HG03342 (cell line): Measurements from ENCODE around the gene SFR1.
A peak's percentile ranks its signal among the peaks of the same experiment; 100 is the strongest.

Source experiments
- ATAC-seq: cut with Tn5 transposase; IDR thresholded peaks from one replicate; pipeline ENCODE4 v1.9.1; 2021; ENCODE audit warnings: mild to moderate bottlenecking, moderate library complexity; ENCODE audit not compliant: unreplicated experiment

SFR1 gene

GRCh38 chr10:104104418-104104817 lies 17.6 kb upstream of the SFR1 start:
- no peak for ATAC-seq

- no peak for ATAC-seq
These were observed 17.0 kb upstream of the SFR1 start for GRCh38 chr10:104104926-104105325.

- peak; percentile 95 for ATAC-seq
These were observed 11.9 kb upstream of the SFR1 start for GRCh38 chr10:104109908-104110662.

GRCh38 chr10:104113376-104113956 lies 8.5 kb upstream of the SFR1 start:
- no peak for ATAC-seq

DNA sequence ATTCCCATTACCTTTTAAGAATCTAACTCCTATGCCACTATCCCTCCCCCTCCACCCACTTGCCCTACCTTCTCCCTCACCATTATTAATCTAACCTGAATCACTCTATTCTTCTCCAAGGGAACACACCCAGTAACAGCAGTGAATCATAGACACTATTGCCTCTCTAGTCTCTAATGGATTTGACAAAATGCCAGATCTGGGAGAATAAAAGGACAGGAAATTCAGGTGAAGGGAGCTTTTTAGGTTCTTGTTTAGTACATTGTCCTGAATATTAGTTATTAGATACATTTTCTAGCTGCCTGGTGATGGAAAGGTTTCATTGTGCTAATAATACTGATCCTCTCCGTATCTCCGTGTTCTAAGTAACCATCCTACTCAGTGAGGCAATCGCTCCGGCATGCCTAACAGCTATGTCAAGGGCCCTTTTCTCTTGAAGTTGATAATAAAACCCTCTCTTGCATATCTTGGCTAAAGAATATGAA lies 4.1 kb upstream of the SFR1 start:
- ATAC-seq = no peak

DNA sequence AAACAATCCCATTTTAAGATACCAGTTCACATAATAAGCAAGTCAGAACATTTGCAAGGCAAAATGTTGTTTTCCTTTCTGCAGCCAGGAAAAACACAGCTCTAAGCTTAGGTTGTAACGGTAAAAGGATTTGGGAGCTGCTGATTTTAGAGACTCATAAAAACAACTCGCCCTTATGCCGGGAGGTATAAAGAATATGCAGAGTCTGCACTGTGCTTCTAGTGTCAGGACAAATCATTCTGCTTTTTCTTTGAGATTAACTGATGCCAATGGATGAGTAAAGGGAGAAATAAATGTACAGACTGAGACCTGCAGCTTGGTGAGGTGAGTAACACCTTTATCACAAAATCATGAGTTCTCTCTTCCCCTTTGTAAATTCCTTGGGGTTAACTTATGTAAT lies 2.0 kb upstream of the SFR1 start:
- ATAC-seq = no peak

DNA sequence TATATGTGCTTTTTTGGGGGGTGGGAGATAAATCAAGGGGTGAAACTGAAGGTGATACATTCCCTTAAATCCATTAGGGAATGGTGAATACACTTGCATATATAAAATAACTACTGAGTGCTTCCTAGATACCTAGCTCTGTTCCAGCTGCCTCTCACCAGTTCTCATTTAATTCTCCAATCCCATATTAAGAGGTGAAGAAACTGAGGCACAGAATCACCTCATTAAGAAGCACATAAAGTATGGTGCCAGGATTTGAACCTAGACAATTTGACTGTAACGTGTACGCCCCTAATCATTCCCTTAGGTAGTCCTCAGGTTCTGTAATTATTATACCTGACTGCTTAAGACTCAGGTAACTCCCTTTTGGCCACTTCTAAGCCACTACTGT lies 1.5 kb upstream of the SFR1 start:
- no peak for ATAC-seq

DNA sequence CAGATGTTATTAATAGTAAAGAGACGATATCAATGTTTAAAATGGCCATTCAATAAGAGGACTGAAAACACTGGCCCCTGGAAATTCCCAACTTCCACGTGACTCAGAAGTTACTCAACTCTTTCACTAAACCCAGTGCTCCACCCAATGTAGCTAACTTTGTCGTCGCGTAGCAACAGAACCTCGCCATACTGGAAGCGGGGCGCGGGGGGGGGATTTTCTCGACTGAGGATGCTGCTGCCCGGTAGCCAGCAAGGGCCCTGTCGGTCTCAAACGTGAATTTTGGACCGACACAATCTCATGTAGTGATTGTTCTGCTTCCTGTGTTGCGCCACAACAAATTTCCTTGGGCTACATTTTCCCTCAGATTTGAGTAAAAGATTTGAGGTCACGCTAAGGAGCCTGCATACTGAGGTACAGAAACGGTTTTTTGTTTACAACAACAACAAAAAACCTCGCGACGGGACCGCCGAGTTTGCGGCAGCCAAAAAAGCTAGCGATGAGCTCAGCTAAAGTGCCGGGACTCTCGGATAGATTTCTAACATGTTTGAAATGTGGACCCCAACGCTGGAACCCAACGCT lies 977 bp upstream of the SFR1 start:
- ATAC-seq = peak; percentile 49

GRCh38 chr10:104122225-104123107 lies 495 bp downstream of the SFR1 start:
- ATAC-seq = no peak

- no peak for ATAC-seq
These were observed 1.4 kb downstream of the SFR1 start for GRCh38 chr10:104123397-104123796.

GRCh38 chr10:104127411-104127810 lies 5.4 kb downstream of the SFR1 start:
- no peak for ATAC-seq

GRCh38 chr10:104128214-104128613 lies 6.2 kb downstream of the SFR1 start:
- ATAC-seq = no peak

GRCh38 chr10:104130041-104130440 lies 8.1 kb downstream of the SFR1 start:
- no peak for ATAC-seq

GRCh38 chr10:104138131-104138530 lies 16.2 kb downstream of the SFR1 start:
- no peak for ATAC-seq

- no peak for ATAC-seq
These were observed 17.2 kb downstream of the SFR1 start for GRCh38 chr10:104139221-104139620.

GRCh38 chr10:104142081-104142480 lies 20.1 kb downstream of the SFR1 start:
- ATAC-seq = no peak

DNA sequence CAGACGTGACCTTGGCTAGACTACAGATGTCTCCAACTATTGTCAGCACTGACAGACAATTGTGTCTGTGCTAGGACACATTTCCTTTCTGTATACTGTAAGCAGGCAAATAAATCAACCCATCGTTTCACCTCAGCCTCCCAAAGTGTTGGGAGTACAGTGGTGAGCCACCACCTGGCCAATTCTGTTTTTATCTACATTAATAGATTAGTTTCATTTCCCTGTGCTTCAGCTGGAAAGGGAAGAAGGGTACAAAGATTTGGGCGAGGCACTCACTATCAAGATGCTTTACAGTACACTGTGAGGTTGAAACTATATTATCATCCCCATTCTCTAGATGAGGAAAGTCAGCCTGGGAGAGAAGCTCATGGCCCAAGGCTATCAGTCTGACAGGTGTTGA lies 21.9 kb downstream of the SFR1 start:
- no peak for ATAC-seq

DNA sequence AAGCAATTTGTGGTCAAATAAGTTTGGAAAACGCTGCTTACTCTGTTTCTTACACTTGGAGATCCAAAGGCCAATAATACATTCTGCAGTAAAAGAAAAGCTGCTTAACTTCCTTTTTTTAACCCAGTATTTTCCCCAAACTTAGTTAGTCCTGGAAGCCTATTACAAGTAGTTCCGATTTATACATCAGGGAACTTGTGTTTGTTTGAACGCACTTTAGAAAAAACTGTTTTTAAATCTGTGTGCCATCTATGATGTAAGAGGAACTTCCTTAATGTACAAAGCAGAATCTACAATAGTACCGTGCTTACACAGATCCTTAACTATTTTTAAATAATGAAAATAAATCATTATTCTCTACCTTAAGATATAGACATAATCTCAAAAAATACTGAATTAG lies 23.0 kb downstream of the SFR1 start:
- no peak for ATAC-seq

DNA sequence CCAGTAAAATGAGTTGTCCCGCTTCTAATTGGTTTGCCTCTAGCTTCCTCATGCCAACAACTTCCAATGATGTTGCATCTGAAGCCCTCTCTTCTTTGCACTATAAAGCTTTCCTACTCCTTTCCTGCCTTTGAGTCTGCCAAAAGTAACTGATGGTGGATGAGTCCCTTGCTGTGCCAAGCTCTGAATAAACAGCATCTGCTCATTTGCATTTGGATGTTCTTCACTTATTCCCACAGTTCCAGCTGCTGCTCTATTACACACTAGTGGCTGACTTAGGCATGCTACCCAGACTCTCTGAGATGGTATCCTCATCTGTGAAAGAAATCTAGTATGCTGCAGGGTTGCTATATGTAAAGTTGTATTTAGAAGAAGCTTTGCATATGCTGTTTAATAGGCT lies 24.9 kb downstream of the SFR1 start:
- no peak for ATAC-seq

DNA sequence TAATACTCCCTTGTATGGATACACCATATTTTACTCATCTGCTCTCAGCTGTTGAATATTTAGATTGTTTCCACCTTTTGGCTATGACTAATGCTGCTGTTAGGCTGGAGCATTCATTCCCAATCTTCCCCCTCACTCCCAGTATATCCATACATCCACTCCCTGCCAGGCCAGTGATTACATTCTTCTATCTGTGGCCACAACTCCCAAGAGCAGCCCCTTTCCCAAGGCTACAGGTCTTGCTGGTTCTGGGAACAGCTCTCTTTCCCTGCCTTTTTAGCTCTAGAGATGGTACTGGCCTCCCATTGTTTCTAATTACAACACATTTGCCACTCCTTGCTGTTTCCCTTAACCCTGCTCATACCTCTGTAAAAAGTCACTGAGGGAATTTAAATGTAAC lies 28.2 kb downstream of the SFR1 start:
- no peak for ATAC-seq

DNA sequence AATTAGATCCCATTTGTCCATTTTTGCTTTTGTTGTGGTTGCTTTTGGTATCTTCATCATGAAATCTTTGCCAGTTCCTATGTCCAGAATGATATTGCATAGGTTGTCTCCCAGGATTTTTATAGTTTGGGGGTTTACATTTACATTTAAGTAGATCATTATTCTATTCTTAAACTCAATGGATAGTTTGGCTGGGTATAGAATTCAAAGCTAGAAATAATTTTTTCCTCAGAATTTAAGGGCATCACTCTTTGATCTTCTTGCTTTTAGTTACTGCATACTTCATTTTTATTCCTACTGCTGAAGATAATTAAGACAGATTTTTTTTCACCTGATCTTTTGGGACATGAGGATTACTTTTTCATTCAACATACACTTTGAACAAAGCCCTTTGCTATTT lies 29.8 kb downstream of the SFR1 start:
- no peak for ATAC-seq
